ENCODE results near the gene CYTL1. TPM values are rescaled to one million over a fixed set of nuclear protein-coding genes. Genes with fewer than 3 reads are reported as not detected.

Gene CYTL1
- total RNA-seq, 1 donor from 2014 or later: 6.9 TPM

GRCh38 chr4:5018096-5018495 is 1.2 kb downstream of the CYTL1 start:
- peak overlapping the region; percentile 10 for H3K4me3 Mint-ChIP-seq

DNA sequence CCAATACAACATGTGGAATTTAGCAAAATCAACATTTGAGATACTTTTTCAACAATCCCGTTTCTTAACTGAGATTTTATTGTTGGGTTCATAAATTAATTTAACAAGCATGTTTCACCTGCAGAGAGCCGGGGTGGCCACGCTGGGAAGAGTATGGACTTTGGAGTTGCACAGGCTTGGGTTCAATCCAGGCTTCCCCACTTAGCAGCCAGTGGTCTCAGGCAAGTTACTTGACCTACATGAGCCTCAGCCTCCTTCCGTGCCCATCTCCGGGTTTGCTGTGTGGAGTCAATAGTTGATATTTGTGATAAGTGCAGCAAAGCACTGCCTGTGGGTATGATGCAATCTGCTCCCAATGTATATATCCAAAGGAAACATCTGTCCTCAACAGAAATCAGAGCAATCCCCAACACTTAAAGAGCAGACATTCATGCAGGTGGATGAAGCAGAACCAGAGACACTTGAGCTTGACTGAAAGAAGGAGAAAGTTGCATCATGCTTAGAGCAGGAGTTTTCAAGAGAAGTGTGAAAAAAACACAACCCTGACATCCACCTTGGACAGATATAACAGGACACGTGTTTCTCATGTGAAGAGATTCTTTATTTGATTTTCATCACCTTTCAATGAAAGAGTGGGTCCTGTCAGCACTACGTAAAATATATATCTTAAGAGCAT is 5.1 kb downstream of the CYTL1 start:
- TF ChIP-seq, protein P1, sequence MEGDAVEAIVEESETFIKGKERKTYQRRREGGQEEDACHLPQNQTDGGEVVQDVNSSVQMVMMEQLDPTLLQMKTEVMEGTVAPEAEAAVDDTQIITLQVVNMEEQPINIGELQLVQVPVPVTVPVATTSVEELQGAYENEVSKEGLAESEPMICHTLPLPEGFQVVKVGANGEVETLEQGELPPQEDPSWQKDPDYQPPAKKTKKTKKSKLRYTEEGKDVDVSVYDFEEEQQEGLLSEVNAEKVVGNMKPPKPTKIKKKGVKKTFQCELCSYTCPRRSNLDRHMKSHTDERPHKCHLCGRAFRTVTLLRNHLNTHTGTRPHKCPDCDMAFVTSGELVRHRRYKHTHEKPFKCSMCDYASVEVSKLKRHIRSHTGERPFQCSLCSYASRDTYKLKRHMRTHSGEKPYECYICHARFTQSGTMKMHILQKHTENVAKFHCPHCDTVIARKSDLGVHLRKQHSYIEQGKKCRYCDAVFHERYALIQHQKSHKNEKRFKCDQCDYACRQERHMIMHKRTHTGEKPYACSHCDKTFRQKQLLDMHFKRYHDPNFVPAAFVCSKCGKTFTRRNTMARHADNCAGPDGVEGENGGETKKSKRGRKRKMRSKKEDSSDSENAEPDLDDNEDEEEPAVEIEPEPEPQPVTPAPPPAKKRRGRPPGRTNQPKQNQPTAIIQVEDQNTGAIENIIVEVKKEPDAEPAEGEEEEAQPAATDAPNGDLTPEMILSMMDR (conservative IDR thresholded peaks at IDR 0.05): no peak
- Mint-ChIP-seq H3K27me3 (peaks cover 59% of the 10 kb centered on the region), H3K4me3 (no peak overlapping the region), H3K9me3 (no peaks in the 10 kb centered on the region), H3K4me1 (ENCODE audit: unreplicated experiment) (no peaks in the 10 kb centered on the region), H3K27ac (no peak overlapping the region), H3K36me3 (no peaks in the 10 kb centered on the region)
- DNase-seq (ENCODE audit: extremely low spot score, unreplicated experiment): no peak

More at GRCh38 chr4:5018096-5018495, 1.2 kb downstream of the CYTL1 start:
- DNase-seq (ENCODE audit: extremely low spot score, unreplicated experiment): no peak
- Mint-ChIP-seq H3K27ac (no peak overlapping the region), H3K27me3 (peaks cover 58% of the 10 kb centered on the region), H3K4me1 (ENCODE audit: unreplicated experiment) (peaks cover 4% of the 10 kb centered on the region), H3K9me3 (peaks cover 3% of the 10 kb centered on the region), H3K36me3 (no peaks in the 10 kb centered on the region)
- TF ChIP-seq, protein P1 (conservative IDR thresholded peaks at IDR 0.05): peak; percentile 54

DNA sequence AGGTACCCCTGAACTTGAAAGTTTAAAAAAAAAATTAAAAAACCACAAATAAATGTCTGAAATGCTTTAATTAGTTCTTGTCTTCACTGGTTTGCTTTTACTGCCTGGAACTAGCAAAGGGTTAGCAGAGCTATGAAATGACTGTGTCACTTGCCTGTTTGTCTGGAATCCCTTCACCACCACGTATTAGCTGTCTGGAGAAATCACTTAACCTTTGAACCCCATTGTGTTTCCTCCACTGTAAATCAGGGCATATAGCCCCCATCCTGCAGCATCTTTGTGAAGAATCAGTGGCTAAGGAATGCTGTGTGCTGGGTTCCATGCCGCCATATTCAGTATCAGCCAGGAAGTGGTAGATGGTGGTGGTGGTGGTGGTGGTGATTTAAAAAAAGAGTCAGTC is 6.3 kb downstream of the CYTL1 start:
- TF ChIP-seq, protein P1 (conservative IDR thresholded peaks at IDR 0.05): no peak
- H3K4me3 Mint-ChIP-seq: no peak overlapping the region
- no peaks in the 10 kb centered on the region for H3K36me3 Mint-ChIP-seq
- no peaks in the 10 kb centered on the region for H3K9me3 Mint-ChIP-seq
- DNase-seq (ENCODE audit: extremely low spot score, unreplicated experiment): no peak
- peaks cover 59% of the 10 kb centered on the region for H3K27me3 Mint-ChIP-seq
- H3K27ac Mint-ChIP-seq: no peak overlapping the region
- no peaks in the 10 kb centered on the region for H3K4me1 Mint-ChIP-seq (ENCODE audit: unreplicated experiment)

DNA sequence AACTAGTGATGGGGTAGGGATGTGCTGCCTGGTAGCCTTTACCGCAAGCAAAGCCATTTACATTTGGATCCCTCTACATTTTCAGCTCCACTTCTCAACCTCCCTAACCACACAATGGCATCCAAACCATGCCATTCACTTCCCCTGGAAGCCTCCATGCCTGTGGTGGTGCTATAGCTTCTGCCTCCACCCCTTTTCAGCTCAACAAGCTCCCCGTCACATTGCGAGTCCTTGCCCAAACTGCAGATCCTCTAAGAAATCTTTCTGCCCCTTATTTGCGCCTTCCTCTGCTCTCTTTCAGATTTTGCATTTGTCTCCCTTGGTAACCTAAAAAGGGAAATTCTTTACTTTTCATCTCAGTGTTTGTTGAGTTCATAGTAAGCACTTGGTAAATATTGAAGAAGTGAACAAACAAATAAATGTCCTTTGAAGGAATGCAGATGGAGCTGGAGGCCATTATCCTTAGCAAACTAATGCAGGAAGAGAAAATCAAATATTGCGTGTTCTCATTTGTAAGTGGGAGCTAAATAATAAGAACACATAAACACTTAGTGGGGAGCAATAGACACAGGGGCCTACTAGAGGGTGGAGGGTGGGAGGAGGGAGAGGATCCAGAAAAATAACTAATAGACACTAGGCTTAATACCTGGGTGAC is 6.9 kb downstream of the CYTL1 start:
- DNase-seq (ENCODE audit: extremely low spot score, unreplicated experiment): no peak
- Mint-ChIP-seq H3K4me3 (no peak overlapping the region), H3K36me3 (no peaks in the 10 kb centered on the region), H3K27ac (no peak overlapping the region), H3K9me3 (no peaks in the 10 kb centered on the region), H3K27me3 (peaks cover 58% of the 10 kb centered on the region), H3K4me1 (ENCODE audit: unreplicated experiment) (no peaks in the 10 kb centered on the region)
- TF ChIP-seq, protein P1 (conservative IDR thresholded peaks at IDR 0.05): no peak

DNA sequence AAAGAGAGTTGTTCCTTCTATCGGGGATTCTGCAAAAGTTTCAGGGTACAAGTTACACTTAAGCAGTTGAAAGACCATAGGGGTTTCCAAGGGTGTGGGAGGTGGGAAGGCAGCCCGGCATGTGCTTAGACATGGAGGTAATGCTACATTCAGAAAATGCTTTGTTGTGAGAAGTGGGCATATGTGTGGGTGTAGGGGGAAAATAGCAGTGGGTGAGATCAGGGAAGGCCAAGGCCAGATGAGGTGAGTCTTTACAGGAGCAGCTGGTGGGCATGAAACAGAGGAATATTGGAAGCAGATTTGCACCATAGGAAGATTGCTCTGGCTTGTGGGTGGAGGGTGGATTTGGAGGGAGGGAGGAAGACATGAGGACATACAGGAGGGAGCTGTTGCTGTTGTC is 8.3 kb downstream of the CYTL1 start:
- DNase-seq (ENCODE audit: extremely low spot score, unreplicated experiment): no peak
- Mint-ChIP-seq H3K4me3 (no peak overlapping the region), H3K36me3 (no peaks in the 10 kb centered on the region), H3K9me3 (no peaks in the 10 kb centered on the region), H3K4me1 (ENCODE audit: unreplicated experiment) (no peaks in the 10 kb centered on the region), H3K27me3 (peaks cover 53% of the 10 kb centered on the region), H3K27ac (no peak overlapping the region)
- TF ChIP-seq, protein P1 (conservative IDR thresholded peaks at IDR 0.05): no peak

All from type B pancreatic cell (in vitro differentiated cells).